PFSK-1 (cell line): Measurements from ENCODE around the gene ADAM19.

Experiments used
- FOXP2 ChIP-seq: optimal IDR thresholded peaks from 2 replicates; pipeline ENCODE3; 2011; ENCODE audit warnings: borderline replicate concordance, control low read depth, inconsistent platforms; ENCODE audit not compliant: insufficient read depth; ENCODE audit errors: extremely low read length, extremely low read depth
- POLR2AphosphoS5 ChIP-seq: IDR thresholded peaks from 2 replicates; pipeline ENCODE4 v1.6.1; 2012; ENCODE audit warnings: low read depth, mild to moderate bottlenecking, control low read depth, low read length, moderate library complexity
- SIN3A ChIP-seq: IDR thresholded peaks from 2 replicates; pipeline ENCODE4 v1.6.1; 2012; ENCODE audit warnings: mild to moderate bottlenecking, low read length, moderate library complexity, borderline replicate concordance; ENCODE audit not compliant: insufficient read depth
- TAF1 ChIP-seq: IDR thresholded peaks from 2 replicates; pipeline ENCODE4 v1.6.1; 2012; ENCODE audit warnings: low read length, control low read depth, borderline replicate concordance; ENCODE audit not compliant: insufficient read depth
- TF ChIP-seq, protein P1 (sequence below), 2 experiments: IDR thresholded peaks; 2 replicates each; pipeline versions ENCODE4 v1.6.1 to v1.8.0; 2011 to 2012; ENCODE audit warnings: low read depth in 2 of 2, low read length in 2 of 2, control low read depth in 1 of 2, inconsistent platforms in 1 of 2, mild to moderate bottlenecking in 1 of 2, moderate library complexity in 1 of 2; ENCODE audit not compliant: insufficient read depth in 1 of 2

The ADAM19 gene

GRCh38 chr5:157502143-157502647 lies 73.4 kb downstream of the ADAM19 start:
- TF ChIP-seq FOXP2: no peak
- TF ChIP-seq SIN3A: no peak
- no peak for TF ChIP-seq TAF1
- TF ChIP-seq POLR2AphosphoS5: no peak
- TF ChIP-seq, protein P1, sequence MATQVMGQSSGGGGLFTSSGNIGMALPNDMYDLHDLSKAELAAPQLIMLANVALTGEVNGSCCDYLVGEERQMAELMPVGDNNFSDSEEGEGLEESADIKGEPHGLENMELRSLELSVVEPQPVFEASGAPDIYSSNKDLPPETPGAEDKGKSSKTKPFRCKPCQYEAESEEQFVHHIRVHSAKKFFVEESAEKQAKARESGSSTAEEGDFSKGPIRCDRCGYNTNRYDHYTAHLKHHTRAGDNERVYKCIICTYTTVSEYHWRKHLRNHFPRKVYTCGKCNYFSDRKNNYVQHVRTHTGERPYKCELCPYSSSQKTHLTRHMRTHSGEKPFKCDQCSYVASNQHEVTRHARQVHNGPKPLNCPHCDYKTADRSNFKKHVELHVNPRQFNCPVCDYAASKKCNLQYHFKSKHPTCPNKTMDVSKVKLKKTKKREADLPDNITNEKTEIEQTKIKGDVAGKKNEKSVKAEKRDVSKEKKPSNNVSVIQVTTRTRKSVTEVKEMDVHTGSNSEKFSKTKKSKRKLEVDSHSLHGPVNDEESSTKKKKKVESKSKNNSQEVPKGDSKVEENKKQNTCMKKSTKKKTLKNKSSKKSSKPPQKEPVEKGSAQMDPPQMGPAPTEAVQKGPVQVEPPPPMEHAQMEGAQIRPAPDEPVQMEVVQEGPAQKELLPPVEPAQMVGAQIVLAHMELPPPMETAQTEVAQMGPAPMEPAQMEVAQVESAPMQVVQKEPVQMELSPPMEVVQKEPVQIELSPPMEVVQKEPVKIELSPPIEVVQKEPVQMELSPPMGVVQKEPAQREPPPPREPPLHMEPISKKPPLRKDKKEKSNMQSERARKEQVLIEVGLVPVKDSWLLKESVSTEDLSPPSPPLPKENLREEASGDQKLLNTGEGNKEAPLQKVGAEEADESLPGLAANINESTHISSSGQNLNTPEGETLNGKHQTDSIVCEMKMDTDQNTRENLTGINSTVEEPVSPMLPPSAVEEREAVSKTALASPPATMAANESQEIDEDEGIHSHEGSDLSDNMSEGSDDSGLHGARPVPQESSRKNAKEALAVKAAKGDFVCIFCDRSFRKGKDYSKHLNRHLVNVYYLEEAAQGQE (IDR thresholded peaks at IDR 0.05; ENCODE audit: insufficient read depth in 1 of 2, low read depth in 2 of 2, low read length in 2 of 2): no peak

GRCh38 chr5:157497875-157498611 lies 77.5 kb downstream of the ADAM19 start:
- TF ChIP-seq, protein P1 (IDR thresholded peaks at IDR 0.05; ENCODE audit: insufficient read depth in 1 of 2, low read depth in 2 of 2, low read length in 2 of 2): no peak

- TF ChIP-seq SIN3A: no peak
- TF ChIP-seq POLR2AphosphoS5: no peak
- no peak for TF ChIP-seq TAF1
- TF ChIP-seq, protein P1 (IDR thresholded peaks at IDR 0.05; ENCODE audit: insufficient read depth in 1 of 2, low read depth in 2 of 2, low read length in 2 of 2): no peak
- TF ChIP-seq FOXP2: no peak
Measured at GRCh38 chr5:157496864-157497263, 78.7 kb downstream of the ADAM19 start.

GRCh38 chr5:157494178-157494832 lies 81.3 kb downstream of the ADAM19 start:
- TF ChIP-seq POLR2AphosphoS5 (no peak), FOXP2 (no peak), TAF1 (no peak), SIN3A (no peak)
- TF ChIP-seq, protein P1 (IDR thresholded peaks at IDR 0.05; ENCODE audit: insufficient read depth in 1 of 2, low read depth in 2 of 2, low read length in 2 of 2): no peak

DNA sequence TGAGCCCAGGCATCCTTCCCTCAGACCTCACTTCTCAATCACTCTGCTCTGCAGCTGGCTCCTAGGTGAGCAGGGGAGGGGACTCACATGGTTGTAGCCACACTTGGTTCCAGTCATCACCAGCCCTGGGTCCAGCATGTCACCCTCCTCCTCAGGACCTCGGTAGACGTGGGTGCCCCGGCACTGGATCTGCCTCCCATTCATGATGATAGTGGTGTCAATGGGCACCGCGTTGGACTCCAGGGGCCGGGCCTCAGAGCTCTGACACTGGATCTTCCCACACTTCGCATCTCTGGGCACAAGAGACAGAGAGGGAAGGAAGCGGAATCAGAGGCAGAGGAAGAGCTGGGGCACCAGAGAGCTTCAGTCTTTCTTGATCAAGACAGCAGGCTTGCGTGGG lies 82.7 kb downstream of the ADAM19 start:
- no peak for TF ChIP-seq TAF1
- TF ChIP-seq, protein P1 (IDR thresholded peaks at IDR 0.05; ENCODE audit: insufficient read depth in 1 of 2, low read depth in 2 of 2, low read length in 2 of 2): no peak
- TF ChIP-seq POLR2AphosphoS5: no peak
- TF ChIP-seq FOXP2: no peak
- TF ChIP-seq SIN3A: no peak
